Measurements from ENCODE around the gene EIF5.

DNA sequence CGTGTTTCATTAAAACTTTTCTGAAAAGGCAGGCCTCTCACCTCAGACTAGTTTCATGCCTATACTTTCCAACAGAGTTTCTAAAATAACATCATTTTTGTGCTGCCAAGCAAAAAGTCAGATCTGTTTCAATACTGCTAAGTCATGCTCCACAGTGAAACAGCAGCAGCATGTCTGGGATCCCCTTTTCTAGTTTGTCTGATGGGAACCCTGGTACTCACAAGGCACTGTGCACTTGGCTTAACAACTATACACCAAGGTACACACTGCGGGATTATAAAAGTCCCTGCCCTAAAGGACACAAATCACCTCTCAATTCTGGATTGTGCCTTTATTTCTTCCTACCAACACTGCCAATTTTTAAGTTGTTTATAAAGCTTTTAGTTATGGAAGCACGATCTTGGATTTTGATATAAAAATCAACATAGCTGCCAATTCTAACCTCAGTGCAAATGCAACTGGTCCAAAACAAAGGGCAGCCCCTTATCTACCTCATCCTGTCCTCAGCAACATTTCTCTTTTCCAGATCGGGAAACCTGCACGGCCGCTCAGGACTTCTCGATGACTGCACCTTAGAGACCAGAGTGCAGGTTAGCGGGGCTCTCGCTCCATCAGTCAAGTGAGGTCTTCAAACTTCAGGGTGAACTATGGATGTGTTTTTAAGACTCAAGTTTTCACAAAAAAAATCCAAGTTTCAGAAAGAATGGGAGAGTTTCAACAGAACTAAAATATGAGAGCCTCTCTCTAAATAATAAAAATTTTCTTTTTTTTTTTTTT, 1.7 kb upstream of the EIF5 start:
- TF ChIP-seq POLR2AphosphoS5 (IDR thresholded peaks at IDR 0.05) (no peak), POLR2A (IDR thresholded peaks at IDR 0.05) (no peak)
- TF ChIP-seq, protein P1, sequence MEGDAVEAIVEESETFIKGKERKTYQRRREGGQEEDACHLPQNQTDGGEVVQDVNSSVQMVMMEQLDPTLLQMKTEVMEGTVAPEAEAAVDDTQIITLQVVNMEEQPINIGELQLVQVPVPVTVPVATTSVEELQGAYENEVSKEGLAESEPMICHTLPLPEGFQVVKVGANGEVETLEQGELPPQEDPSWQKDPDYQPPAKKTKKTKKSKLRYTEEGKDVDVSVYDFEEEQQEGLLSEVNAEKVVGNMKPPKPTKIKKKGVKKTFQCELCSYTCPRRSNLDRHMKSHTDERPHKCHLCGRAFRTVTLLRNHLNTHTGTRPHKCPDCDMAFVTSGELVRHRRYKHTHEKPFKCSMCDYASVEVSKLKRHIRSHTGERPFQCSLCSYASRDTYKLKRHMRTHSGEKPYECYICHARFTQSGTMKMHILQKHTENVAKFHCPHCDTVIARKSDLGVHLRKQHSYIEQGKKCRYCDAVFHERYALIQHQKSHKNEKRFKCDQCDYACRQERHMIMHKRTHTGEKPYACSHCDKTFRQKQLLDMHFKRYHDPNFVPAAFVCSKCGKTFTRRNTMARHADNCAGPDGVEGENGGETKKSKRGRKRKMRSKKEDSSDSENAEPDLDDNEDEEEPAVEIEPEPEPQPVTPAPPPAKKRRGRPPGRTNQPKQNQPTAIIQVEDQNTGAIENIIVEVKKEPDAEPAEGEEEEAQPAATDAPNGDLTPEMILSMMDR (IDR thresholded peaks at IDR 0.05 in 8 of 11, conservative IDR thresholded peaks at IDR 0.05 in 3 of 11), result no peak
